Stimulated activated CD4-positive, alpha-beta T cell treated with anti-CD3 and anti-CD28 coated beads, TNF-alpha, amount 100 ng/mL, for 24 hours (primary cell): ENCODE data around the gene SPAG5.

Experiments
- DNase-seq, 3 experiments: peaks; one replicate each; pipeline ENCODE4 v3.0.0-alpha.2; 2020; ENCODE audit warnings: low read depth in 3 of 3

Gene SPAG5, protein sequence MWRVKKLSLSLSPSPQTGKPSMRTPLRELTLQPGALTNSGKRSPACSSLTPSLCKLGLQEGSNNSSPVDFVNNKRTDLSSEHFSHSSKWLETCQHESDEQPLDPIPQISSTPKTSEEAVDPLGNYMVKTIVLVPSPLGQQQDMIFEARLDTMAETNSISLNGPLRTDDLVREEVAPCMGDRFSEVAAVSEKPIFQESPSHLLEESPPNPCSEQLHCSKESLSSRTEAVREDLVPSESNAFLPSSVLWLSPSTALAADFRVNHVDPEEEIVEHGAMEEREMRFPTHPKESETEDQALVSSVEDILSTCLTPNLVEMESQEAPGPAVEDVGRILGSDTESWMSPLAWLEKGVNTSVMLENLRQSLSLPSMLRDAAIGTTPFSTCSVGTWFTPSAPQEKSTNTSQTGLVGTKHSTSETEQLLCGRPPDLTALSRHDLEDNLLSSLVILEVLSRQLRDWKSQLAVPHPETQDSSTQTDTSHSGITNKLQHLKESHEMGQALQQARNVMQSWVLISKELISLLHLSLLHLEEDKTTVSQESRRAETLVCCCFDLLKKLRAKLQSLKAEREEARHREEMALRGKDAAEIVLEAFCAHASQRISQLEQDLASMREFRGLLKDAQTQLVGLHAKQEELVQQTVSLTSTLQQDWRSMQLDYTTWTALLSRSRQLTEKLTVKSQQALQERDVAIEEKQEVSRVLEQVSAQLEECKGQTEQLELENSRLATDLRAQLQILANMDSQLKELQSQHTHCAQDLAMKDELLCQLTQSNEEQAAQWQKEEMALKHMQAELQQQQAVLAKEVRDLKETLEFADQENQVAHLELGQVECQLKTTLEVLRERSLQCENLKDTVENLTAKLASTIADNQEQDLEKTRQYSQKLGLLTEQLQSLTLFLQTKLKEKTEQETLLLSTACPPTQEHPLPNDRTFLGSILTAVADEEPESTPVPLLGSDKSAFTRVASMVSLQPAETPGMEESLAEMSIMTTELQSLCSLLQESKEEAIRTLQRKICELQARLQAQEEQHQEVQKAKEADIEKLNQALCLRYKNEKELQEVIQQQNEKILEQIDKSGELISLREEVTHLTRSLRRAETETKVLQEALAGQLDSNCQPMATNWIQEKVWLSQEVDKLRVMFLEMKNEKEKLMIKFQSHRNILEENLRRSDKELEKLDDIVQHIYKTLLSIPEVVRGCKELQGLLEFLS

GRCh38 chr17:28598799-28599310, at the start of gene SPAG5:
Gene SPAG5, minus strand, starts transcription at chr17:28599025. Its CDS starts 79 bp downstream, at chr17:28598946.
- DNase-seq = peak; percentile 84 to 93 (median 88)

- DNase-seq = no peak
Measured at GRCh38 chr17:28646039-28646754, 47.4 kb upstream of the SPAG5 start.

DNA sequence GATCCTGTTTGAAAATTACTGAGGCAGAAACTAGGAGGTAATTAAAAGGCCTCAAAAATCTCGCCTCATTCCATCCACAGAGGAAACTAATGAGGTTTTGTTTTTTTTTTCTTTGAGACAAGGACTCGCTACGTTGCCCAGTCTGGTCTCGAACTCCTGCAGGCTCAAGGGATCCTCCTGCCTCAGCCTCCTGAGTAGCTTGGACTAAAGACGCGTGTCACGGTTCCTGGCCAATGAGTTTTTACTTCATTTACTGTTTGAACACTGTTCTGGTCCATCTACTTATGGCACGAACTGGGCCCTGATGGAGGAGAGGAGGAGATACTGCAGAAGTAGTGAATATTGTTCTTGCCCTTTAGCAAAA, 46.7 kb upstream of the SPAG5 start:
- DNase-seq = peak in 1 of 3 experiments; percentile 6

- peak; percentile 90 to 95 (median 94) for DNase-seq
Measured at GRCh38 chr17:28644787-28645575, 46.2 kb upstream of the SPAG5 start, which contains the start of gene BLTP2. Gene BLTP2, minus strand, starts transcription at chr17:28645158. Its CDS starts 102 bp downstream, at chr17:28645056.

GRCh38 chr17:28643983-28644786, 45.4 kb upstream of the SPAG5 start:
- DNase-seq = peak in 1 of 3 experiments; percentile 34

DNA sequence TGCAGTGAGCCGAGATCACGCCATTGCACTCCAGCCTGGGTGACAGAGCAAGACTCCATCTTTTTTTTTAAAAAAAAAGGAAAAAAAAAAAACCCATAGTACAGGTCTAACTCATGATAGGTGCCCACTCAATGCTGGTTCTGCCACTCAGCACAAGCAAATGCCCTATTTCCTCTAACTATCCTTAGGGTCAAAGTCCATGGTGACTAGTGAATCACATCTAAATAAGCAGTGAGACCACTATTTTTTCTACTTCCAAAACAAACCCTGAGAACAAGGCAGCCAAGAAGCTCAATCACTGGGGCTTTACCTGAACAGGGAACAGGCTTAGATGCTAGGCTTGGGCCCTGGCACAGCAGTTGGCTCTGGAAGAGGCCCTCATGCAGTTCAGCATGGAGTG, 42.8 kb upstream of the SPAG5 start:
- no peak for DNase-seq

DNA sequence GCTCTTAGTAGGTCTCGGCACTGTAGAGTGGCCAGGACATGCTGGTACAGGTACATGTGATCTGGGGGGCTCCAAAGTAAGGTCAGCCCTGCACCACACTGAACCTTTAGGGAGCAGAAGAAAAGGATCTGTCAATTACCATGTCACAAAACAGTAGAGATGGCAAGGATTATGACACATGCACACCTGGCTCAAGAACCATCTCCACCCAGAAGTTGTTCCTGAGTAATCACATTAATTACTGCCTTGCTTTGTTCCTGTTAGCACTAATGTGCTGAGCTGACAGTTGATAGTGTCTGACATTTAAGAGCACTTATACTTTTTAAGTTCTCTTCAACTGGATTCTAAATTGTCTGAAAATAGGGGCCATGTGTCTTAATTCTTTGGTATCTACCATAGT, 36.7 kb upstream of the SPAG5 start:
- DNase-seq = no peak

DNA sequence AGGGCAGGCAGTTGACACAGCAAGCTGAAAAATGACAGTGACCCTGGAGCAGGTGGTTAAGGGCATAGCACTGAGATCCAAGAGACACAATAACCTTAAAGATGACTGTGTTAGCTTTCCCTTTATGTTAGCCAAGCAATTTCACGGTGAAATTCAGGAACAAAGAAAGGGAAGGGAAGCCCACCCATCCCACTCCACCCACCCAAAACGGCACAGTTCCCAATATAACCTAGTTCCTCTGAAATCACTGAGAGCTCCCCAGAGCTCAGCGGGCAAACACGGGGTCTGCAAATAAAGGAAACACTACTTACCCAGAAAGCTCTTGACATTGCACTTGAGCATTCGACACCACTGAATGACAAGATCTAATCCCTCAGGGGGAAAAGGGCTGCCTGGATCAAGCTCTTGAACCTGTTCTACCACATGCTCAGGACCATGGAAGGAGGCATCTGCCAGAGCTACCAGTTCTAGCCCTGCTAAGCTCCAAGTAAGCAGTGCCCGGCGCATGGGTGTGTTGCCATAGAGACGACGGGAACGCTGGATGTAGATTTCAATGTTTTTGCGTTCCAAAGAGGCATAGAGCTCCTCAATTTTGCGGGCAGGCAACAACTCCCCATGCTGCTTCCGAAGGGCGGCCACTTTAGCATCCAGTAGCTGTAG, 35.5 kb upstream of the SPAG5 start:
- no peak for DNase-seq

GRCh38 chr17:28626818-28627217, 28.0 kb upstream of the SPAG5 start:
- no peak for DNase-seq

GRCh38 chr17:28624148-28624547, 25.3 kb upstream of the SPAG5 start:
- no peak for DNase-seq

- no peak for DNase-seq
Measured at GRCh38 chr17:28623696-28624095, 24.9 kb upstream of the SPAG5 start.

- no peak for DNase-seq
Measured at GRCh38 chr17:28622186-28622585, 23.4 kb upstream of the SPAG5 start.

GRCh38 chr17:28620010-28620409, 21.2 kb upstream of the SPAG5 start:
- no peak for DNase-seq

DNA sequence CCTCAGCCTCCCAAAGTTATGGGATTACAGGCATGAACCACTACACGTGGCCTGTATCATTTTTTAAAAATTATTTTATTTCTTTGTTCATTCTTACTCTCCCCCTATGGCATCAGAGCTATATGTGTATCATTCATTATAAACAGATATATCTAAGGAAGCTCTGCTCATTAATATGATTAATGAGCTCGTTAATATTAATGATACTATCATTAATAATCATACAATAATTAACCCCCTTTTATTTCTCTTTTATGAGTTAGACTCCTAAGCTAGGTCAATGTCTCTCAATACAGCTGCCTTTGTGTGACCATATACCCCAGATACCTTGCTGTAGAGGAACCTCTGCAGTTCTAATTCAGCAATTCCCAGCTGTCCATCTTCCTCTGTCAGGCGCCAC, 19.6 kb upstream of the SPAG5 start:
- no peak for DNase-seq

GRCh38 chr17:28616281-28616680, 17.5 kb upstream of the SPAG5 start:
- DNase-seq = no peak

DNA sequence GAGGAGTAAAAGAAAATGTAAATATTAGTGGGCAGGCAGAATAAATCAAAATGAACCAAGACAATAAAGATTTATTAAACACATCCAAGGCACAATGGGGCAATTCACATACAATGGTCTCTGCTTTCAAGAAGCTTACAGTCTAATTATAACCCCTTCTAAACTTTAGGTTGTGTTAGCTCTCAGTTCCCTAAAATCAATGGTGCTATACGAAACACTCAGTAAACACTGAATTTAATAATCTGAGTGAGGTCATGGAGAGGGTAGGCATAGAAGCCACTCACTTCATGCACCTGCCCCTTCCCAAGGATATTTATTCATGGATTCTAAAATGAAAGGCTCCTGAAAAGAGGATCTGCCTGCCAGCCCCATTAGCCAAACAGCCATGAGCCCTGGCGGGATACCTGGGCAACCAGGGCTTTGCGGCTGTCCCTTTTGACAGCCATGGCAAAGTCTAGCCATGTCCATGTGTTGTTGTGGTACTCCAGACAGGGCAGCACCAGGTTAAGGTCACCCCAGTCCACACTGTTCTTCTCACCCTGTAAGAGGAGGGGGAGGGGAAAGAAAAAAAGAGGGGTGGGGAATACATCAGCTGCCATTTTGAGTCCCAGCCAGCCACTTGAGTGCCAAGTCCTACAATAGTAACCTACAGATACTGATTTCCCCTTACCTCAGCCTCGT, 16.6 kb upstream of the SPAG5 start:
- DNase-seq = no peak

DNA sequence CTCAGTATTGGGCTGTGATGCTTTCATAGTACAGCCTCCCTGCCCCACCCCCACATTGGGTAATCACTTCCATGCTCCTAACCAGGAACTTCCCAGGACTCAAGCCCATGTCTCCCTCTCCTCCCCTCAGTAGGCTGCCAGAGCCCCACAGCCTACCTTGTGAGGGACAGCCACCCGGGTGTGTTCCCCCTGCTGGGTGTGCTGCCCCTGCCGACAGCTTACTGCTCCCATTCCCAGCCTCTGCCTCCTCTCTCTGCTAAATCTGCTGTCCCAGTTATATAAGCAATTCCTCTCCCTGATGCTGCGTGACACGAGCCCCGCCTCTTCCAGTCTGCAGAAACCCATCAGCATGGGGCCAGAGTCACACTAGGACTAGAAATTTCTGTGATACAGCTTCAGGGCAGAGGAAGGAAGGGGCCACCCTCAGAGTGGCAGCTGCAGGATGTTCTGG, 15.1 kb upstream of the SPAG5 start, which contains the start of gene RSKR:
Gene RSKR, minus strand, starts transcription at position 255 of the 451 bp plus-strand sequence. Its CDS starts 24 bp downstream, at position 231.
- DNase-seq = no peak
